T-helper 2 cell treated with Interferon-gamma antibody and Interleukin-4, amounts not matched to agents 100 ng/mL and 5 ng/mL, for 36 hours (primary cell): ENCODE data around the gene EXOSC9. TPM values are rescaled to one million over a fixed set of nuclear protein-coding genes. Genes with fewer than 3 reads are reported as not detected.

Source experiments
- intact Hi-C: fragments of 100-400 bp; cut with micrococcal nuclease; formaldehyde crosslinking; loops from one replicate; pipeline ENCODE4 v1.15.1; 2023
- total RNA-seq: library from RNA; stranded (reverse); gene quantifications from 2 replicates; pipeline ENCODE4 v1.2.3, GENCODE V29; 2022

Gene EXOSC9
- total RNA-seq, 1 donor from 2014 or later, result 54.7 TPM

- intact Hi-C loops, result no loop called here
These were observed 11.7 kb upstream of the EXOSC9 start for GRCh38 chr4:121789455-121789854.

GRCh38 chr4:121789960-121790829 lies 10.9 kb upstream of the EXOSC9 start:
- intact Hi-C loops, result no loop called here

GRCh38 chr4:121790976-121791375 lies 10.1 kb upstream of the EXOSC9 start:
- intact Hi-C loops, result no loop called here

DNA sequence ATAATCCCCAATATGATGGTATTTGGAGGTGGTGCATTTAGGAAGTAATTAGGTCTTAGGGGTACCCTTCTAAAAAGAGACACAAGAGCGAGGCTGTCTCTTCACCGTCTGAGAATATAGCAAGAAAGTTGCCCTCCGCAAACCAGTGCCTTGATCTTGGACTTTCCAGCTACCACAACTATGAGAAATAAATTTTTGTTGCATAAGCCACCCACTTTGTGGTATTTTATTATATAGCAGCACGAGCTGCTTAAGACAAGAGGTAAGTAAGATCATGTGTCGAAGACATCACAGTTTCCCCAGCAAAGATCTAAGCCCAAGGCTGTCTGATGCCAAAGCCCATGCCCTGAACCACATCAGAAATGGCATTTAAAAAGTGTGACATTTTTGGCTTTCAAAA lies 9.6 kb upstream of the EXOSC9 start:
- intact Hi-C loops, result no loop called here

DNA sequence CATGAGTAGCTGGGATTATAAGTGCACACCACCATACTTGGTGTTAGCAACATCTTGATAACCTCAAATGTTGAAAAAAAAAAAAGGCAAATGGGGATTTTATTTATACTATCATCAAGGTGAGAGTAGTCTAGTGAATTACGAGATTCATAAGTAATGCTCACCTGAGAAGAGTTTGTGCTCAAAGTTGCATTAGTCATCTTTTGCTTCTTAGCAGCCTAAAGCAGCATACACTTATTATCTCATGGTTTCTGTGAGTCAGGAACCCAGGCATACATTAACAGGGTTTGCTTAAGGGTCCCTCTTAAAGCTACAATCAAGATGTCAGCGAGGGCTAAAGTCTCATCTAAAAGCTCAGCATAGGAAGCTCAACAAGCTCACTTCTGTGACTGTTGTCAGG lies 8.2 kb upstream of the EXOSC9 start:
- intact Hi-C loops, result no loop called here

GRCh38 chr4:121794505-121795188 lies 6.5 kb upstream of the EXOSC9 start:
- intact Hi-C loops, result no loop called here

- intact Hi-C loops, result no loop called here
These were observed 4.8 kb upstream of the EXOSC9 start for GRCh38 chr4:121796283-121796682.

DNA sequence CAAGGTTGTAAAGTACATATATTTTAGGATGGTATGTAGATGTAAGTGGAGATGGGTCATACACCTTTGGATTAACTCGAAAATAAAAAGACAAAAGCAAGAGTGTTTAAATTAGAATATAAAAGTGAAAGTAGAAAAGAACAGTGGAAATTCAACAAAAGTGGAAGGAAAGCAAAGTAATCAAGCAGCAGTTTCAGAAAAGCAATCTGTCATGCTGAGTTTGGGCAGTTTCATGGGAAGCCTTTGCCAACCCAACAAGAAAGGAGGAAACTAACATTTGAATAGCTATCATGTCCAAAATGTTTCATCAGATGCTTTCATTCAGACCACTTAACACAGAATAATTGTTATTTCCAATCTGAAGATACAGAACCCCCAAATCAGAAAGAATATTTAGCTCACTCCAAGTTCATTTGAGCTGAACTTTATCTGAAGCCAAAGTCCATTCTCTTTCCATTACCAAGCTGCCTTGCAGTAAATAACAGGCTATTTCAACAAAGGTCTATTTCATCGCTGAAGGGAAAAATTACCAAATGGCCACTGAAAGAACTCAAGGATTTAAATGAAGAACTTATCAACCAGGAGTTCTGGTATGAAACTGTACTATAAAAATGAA lies 1.8 kb upstream of the EXOSC9 start:
- intact Hi-C loops, result no loop called here

GRCh38 chr4:121799867-121800501 lies 1.1 kb upstream of the EXOSC9 start:
- intact Hi-C loops, result loop anchor here (10.0 kb wide), 1 partner anchor 615 kb away; no protein-coding TSS in a partner anchor

DNA sequence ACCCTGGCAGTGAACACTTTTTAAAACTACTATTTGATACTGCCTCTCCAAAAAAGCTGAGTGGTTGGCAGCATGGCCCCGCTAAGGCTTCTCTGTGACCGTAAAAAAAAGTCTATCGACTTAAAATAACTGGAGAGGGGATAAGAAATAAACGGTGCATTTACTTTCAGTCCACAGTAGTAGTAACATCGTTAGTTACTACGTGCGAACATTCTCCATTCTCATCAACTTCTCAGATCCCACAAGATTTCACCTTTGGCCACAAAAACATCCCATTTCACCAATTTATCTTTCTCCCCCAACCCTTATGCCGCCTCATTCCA lies 524 bp upstream of the EXOSC9 start:
- intact Hi-C loops, result loop anchor here (10.0 kb wide), 1 partner anchor 616 kb away; no protein-coding TSS in a partner anchor

- intact Hi-C loops, result loop anchor here (1.0 to 10.0 kb wide), 5 partner anchors 22 to 617 kb away; partner anchors contain the start of genes ANXA5, BBS7, BLTP1 and CCNA2
These were observed 572 bp downstream of the EXOSC9 start for GRCh38 chr4:121801715-121802075.

GRCh38 chr4:121806411-121806810 lies 5.3 kb downstream of the EXOSC9 start:
- intact Hi-C loops, result loop anchor here (10.0 kb wide), 1 partner anchor 622 kb away; no protein-coding TSS in a partner anchor

GRCh38 chr4:121811122-121811521 lies 10.0 kb downstream of the EXOSC9 start:
- intact Hi-C loops, result no loop called here

DNA sequence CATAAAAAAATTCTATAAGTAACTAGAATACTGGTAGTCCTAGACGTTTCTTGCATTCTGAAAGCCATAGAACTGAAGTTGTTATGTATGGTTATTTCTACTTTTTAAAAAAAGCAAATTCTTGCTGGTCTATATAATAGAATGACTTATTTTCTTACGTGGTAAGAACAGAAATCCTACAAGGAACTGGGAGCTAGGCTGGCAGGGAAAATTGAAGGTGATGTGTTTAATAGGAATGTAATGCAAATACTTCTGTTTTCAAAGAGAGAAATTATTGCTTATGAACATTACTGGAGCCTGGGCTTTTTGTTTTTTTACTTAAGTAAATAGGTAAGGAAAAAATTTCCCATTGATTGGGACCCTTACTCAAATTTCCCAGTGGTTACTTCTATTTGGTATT lies 13.6 kb downstream of the EXOSC9 start:
- intact Hi-C loops, result no loop called here

GRCh38 chr4:121817006-121817405 lies 15.9 kb downstream of the EXOSC9 start:
- intact Hi-C loops, result no loop called here

DNA sequence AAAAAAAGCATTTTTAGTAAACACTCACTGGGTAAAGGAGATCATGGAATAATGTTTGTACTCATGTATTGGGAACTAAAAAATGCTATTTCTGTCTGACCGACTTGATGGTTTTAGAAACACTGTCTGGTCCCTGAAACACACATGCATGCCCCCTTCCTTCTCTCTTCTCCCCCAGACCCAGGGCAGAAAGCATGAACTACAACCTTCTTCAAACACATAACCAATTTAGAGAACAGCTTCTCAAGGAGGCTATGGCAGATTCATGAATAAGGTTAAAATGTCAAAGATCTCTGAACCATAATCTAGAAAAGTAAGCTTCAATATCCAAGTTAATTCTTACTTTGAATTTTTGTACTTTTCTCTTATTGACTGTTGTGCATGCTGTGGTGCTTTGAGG lies 16.6 kb downstream of the EXOSC9 start:
- intact Hi-C loops, result no loop called here

- intact Hi-C loops, result no loop called here
These were observed 17.1 kb downstream of the EXOSC9 start for GRCh38 chr4:121818215-121818614.

- intact Hi-C loops, result no loop called here
These were observed 18.3 kb downstream of the EXOSC9 start for GRCh38 chr4:121819216-121819965.

GRCh38 chr4:121822047-121822446 lies 20.9 kb downstream of the EXOSC9 start:
- intact Hi-C loops, result loop anchor here (2.0 to 10.0 kb wide), 4 partner anchors 331 to 1573 kb away; partner anchors contain the start of genes BLTP1, NUDT6 and SPRY1

GRCh38 chr4:121822796-121823504 lies 21.8 kb downstream of the EXOSC9 start:
- intact Hi-C loops, result loop anchor here (1.0 to 10.0 kb wide), 7 partner anchors 22 to 1572 kb away; partner anchors contain the start of genes BBS12, BLTP1, EXOSC9 and IL2
